Activated T-cell treated with anti-CD3 and anti-CD28 coated beads, Interleukin-2, amount 50 U/mL, for 48 hours (primary cell): ENCODE measurements around the gene CD96.
"Not testable (repeated sequence)": the region's sequence is repeated elsewhere in the genome, so short reads cannot be mapped to it uniquely, and the experiment has no call there.

Source experiments
- DNase-seq, 2 experiments: peaks; one replicate each; pipeline ENCODE4 v3.0.0-alpha.2; 2020

The CD96 gene

DNA sequence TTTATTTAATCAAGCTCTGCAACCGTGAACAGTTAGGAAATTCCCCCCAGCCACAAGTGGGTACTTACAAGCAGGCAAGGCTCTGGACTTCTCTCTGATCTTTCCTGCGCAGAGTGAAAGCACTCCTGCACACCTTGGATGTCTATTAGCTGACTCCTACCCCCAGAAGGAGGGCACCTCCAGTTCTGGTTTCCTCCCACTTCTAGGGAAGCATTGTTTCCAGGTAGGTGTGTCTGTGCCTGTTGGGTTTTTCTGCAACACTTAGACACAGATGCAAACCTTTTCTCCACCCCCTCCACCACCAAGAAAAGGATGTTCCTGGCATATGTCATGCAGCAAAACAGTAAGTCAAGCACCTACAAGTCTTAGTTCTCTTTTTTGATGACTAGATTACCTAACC lies 53.2 kb downstream of the CD96 start, which contains the start of gene ZBED2:
ZBED2 (minus strand) TSS at position 115 of the 400 bp plus-strand sequence. CDS start 1,145 bp downstream, outside the sequence.
- peak; percentile 68 to 69 for DNase-seq

- no peak for DNase-seq
Measured at GRCh38 chr3:111596328-111596727, 54.3 kb downstream of the CD96 start.

- DNase-seq = no peak
Measured at GRCh38 chr3:111598139-111598538, 56.1 kb downstream of the CD96 start.

DNA sequence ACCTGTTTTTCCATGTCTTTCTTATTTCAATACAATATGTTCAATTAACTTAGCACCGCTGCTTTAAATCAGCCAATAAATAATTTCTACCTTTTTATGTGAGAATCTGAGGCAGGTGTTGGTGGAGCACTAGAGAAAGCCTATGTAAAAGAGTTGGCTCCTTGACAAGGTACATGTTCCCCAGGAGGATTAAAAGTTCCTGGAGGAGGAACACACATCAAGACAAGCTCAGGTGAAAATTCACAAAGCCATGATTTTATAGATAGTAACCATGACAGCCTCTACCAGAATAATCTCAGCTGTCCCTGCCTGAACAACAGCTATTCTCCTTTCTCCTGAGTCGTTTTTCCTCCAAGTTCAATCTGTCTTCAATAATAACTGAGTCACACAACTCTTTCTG lies 56.6 kb downstream of the CD96 start:
- DNase-seq = no peak

- DNase-seq = no peak
Measured at GRCh38 chr3:111601810-111602209, 59.8 kb downstream of the CD96 start.

GRCh38 chr3:111603679-111604078 lies 61.7 kb downstream of the CD96 start:
- DNase-seq = no peak

DNA sequence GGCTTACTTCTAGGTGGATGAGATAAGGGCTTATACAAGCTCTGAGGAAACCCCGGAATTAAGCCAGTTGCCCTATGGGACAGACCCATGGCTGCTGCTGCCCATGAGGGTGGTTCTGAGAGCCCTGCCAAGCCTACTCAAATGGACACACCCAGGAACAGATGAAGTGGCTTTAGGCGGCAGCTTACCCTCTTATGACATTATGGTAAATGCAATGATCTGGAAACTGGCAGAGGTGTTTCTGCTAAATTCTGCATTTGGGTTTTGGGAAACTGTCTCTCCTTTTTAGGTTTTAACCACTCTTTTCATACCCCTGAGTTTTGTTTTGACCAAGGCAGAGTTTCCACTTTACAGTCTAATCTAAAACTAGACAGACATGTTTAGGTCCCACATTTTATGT lies 62.1 kb downstream of the CD96 start:
- DNase-seq = peak; percentile 67 to 73

- DNase-seq = no peak
Measured at GRCh38 chr3:111605018-111605417, 63.0 kb downstream of the CD96 start.

GRCh38 chr3:111605493-111605892 lies 63.5 kb downstream of the CD96 start:
- DNase-seq = no peak

GRCh38 chr3:111607240-111607920 lies 65.4 kb downstream of the CD96 start:
- DNase-seq = no peak

DNA sequence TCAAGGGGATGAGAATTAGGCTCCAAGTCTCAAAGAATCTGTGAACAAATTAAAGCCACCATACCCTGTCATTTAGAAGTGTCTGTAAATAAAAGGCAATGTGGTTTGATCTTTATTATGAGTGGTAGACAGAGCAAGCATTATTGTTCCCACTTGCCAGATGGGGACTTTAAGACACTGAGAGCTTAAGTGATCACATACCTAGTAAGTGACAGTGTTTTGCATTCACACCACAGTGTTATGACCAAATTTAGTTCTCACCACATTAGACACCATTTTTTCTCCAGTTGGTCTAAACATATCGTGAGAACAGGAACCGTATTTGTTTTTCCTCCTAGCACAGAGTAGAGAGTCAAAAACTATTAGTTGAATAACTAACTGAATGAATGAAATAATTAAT lies 66.4 kb downstream of the CD96 start:
- DNase-seq = no peak

GRCh38 chr3:111609700-111610099 lies 67.7 kb downstream of the CD96 start:
- no peak for DNase-seq

- DNase-seq = no peak
Measured at GRCh38 chr3:111610189-111610588, 68.2 kb downstream of the CD96 start.

- peak; percentile 66 to 70 for DNase-seq
Measured at GRCh38 chr3:111610612-111611054, 68.6 kb downstream of the CD96 start.

DNA sequence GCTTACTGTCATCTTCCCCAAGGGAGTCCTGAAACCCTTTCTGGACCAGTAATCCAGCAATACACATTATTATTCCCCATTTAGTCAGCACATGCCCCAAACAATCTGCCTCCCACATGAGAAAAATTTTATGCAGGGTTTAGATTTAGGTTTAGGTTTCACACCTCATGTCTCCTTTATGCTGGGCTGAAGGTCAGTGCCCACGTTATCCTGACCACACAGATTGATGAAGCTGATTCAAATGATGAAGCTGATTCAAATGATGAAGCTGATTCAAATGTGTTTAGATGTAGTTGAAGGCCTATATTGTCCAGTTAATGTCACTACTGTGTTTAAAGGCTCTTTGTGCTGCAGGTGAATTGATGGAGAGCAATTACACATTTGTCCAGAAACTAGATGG lies 71.3 kb downstream of the CD96 start:
- no peak for DNase-seq

DNA sequence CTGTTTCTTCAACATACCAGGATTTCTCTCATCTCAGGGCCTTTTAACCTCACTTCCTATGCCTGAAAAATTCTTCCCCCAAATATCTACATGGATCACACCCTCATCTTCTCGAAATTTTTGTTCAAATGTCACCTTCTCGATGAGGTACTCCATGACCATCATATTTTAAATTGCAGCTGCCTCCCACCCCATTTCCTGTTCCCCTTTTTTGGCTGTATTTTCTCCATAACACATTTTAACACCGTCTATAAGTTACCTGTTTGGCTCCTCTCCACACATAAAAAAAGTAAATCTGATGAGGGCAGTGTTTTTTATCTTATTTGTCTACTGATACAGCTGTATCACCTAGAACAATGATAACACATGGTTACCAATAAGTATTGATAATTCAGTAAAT lies 73.9 kb downstream of the CD96 start:
- no peak for DNase-seq

DNA sequence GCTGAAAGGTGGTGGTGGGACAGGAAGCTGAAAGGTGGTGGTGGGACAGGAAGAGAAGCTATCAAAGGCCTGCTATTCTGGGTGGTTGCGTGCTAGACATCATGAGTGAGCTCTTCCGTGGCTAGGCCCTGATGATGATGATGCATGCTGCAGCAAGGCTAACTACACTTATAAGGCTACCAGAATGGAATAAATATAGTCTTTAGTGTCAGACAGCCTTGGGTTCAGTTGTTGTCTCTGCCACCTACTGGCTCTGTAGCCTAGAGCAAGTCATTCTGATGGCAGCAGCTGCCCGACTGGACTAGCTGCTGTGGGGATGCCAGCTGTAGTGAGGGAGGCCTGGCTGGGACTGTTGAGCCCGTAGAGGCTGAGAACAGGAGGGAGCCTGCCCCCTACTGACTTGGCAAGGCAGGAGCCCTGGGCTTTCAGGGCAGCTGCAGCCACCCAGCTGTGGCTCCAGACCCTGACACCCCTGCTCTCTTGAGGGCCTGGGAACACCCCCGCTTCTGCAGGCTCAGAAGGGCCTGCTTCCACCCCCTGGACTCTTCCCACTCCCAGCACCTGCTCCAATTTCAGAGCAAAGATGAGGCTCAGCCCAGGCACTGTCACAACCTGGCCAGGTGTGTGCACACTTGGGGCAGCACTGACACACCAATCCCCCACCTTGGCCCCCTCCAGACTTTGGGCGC lies 74.6 kb downstream of the CD96 start:
- DNase-seq = peak; percentile 78 to 83

DNA sequence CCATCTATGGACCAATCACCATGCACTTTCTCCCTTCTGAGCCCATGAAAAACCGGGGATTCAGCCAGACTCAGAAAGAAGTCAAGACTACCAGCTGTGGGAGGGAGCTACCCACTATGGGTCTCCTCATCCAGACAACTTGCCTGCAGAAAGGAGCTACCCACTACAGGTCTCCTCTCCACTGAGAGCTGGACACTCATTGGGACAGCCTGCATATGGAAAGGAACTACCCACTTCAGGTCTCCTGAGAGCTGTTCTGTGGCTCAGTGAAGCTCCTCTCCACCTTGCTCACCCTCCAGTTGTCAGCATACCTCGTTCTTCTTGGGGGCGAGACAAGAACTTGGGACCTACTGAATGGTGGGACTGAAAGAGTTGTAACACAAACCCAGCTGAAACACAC lies 75.4 kb downstream of the CD96 start:
- peak in 1 of 2 experiments; percentile 48 for DNase-seq

DNA sequence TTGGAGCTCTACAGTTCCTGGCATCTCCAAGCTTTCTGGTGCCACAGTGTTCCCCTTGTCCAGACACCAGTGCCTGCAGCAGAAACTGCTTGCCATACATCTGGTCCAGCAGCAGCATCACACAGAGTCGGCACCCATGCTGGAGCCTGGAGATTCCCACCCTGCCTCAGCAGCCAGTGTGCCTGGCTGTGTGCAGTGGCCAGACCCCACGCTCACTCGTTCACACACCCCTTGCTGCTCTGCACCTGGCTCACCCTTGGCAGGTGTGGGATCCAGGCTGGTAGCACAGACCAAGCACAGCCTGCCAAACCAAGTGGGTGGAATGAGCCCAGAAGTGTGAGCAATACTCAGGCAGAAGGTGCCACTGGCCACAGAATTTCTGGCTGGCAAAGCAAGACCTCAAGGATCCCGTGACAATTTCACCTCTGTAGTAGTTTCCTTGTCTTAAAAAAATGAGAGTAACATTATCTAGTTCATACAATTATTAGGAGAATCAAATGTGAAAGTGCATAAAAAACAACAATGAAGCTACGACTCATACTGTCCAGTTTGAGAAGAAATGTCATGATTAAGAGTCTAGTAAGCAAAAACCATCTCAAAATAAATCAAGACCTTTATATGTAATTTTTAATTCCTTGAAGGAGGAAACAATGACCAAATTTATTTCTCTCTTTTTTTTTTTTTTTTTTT lies 76.1 kb downstream of the CD96 start:
- DNase-seq = peak; percentile 46 to 48

- no peak for DNase-seq
Measured at GRCh38 chr3:111618945-111619344, 76.9 kb downstream of the CD96 start.

GRCh38 chr3:111619833-111620232 lies 77.8 kb downstream of the CD96 start:
- DNase-seq = no peak

GRCh38 chr3:111621535-111621934 lies 79.5 kb downstream of the CD96 start:
- peak; percentile 70 to 75 for DNase-seq

- no peak for DNase-seq
Measured at GRCh38 chr3:111627092-111627491, 85.1 kb downstream of the CD96 start.

GRCh38 chr3:111629018-111629417 lies 87.0 kb downstream of the CD96 start:
- DNase-seq = not testable (repeated sequence)
